Left ventricle myocardium superior (tissue), 1 donor: ENCODE results near the gene GLOD4. TPM values are rescaled to one million over a fixed set of nuclear protein-coding genes. Genes with fewer than 3 reads are reported as not detected.

Source experiments
- ATAC-seq: fragments of 200-7000 bp; cut with Tn5 transposase; one replicate; pipeline ENCODE4 v1.9.1; 2020; ENCODE audit warnings: mild to moderate bottlenecking, moderate library complexity
- DNase-seq: peaks from one replicate; pipeline ENCODE4 v3.0.0-alpha.2; 2020
- intact Hi-C: fragments of 100-400 bp; cut with micrococcal nuclease; formaldehyde crosslinking; loops from one replicate; pipeline ENCODE4 v1.11.0; 2022
- total RNA-seq: library from RNA; stranded (reverse); fragmentation: NEBNext Ultra II Directional; extraction: Animal tissue kit (Norgen Biotek cat#: 25700); gene quantifications from one replicate; pipeline ENCODE4 v1.2.1, GENCODE V29; 2021
- donor health status: DM: no; HTN: yes; CAD: no; lungs with severe emphysema.

The GLOD4 gene
- total RNA-seq, 1 donor from 2014 or later: 29.9 TPM

- intact Hi-C loops: no loop called here
- DNase-seq (no peak), ATAC-seq (no peak)
Observed at GRCh38 chr17:725746-726145, 56.3 kb downstream of the GLOD4 start.

- no peak for DNase-seq
- intact Hi-C loops: no loop called here
Observed at GRCh38 chr17:725084-725483, 57.0 kb downstream of the GLOD4 start.

DNA sequence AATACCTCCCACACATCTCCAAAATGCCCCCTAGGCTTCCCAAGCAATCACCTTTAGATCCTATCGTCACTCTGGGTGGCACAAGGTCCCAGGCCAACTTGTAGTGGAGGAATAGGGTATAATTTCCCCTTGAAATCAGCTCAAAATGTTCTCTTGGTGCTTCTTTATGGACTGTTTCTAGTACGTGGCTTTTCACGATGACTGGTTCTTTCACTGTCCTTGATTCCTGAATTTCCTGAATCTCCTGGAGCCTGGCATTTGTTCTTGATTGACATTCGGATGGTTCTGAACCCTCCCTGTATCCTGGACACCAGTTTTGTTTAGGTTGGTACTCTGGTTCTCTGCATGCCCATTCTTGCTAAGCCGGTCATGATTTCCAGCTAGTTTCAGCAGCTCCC is 60.5 kb downstream of the GLOD4 start:
- no peak for ATAC-seq
- intact Hi-C loops: no loop called here
- no peak for DNase-seq

More at GRCh38 chr17:725084-725483, 57.0 kb downstream of the GLOD4 start:
- no peak for ATAC-seq

DNA sequence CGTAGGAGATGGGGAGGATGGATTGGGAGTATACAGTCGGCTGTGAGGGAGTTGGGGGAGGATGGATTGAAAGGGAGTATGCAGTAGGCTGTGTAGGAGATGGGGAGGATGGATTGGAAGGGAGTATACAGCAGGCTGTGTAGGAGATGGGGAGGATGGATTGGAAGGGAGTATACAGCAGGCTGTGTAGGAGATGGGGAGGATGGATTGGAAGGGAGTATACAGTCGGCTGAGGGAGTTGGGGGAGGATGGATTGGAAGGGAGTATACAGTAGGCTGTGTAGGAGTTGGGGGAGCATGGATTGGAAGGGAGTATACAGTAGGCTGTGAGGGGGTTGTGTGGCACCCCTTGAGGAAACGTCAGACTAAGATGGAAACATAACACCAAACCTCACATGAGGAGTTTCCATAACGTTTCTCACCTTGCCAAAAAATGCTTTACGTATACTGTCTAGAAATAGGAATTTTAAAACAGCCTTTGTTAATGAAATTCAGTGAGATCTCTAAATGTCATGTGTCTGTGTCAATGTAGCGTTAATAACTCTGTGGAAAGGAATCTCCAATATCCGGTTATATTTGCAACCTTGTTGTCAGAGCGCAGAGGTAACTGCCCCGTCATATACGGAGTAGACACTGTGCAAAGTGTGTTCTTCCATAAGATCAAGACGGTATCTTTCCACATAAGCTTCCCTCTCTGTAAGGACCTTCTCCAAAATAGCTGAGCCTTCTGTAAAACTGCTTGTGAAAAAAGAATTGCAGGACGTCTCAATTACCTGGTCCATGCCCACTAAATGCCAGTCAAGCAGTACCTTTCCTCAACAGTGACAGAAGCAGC is 61.2 kb downstream of the GLOD4 start:
- ATAC-seq: no peak
- intact Hi-C loops: no loop called here

GRCh38 chr17:718075-718474 is 64.0 kb downstream of the GLOD4 start:
- DNase-seq (no peak), ATAC-seq (no peak)
- intact Hi-C loops: no loop called here

More for the DNA sequence above, 61.2 kb downstream of the GLOD4 start:
- no peak for DNase-seq

Other genes with a start within 250 kb of the GLOD4 start
- gene VPS53, start 67.4 kb downstream of the GLOD4 start, total RNA-seq: 35.4 TPM
- 2.3 TPM for gene TLCD3A, start 49.7 kb downstream of the GLOD4 start, total RNA-seq
- 14.1 TPM for gene GEMIN4, start 30.0 kb downstream of the GLOD4 start, total RNA-seq
- 22.4 TPM for gene MRM3, start 73 bp upstream of the GLOD4 start, total RNA-seq
- gene NXN, start 197.5 kb upstream of the GLOD4 start, total RNA-seq: 18.9 TPM
- gene TIMM22, start 214.8 kb upstream of the GLOD4 start, total RNA-seq: 15.8 TPM